HK-2 (cell line): ENCODE data around the gene PRDM16.
A peak's percentile ranks its signal among the peaks of the same experiment; 100 is the strongest.

ENCODE experiments used
- DNase-seq: peaks from one replicate; pipeline ENCODE4 v3.0.0-alpha.2; 2018; ENCODE audit not compliant: unreplicated experiment

Gene PRDM16

GRCh38 chr1:3472906-3473305 lies 403.9 kb downstream of the PRDM16 start:
- no peak for DNase-seq

- DNase-seq: no peak
Measured at GRCh38 chr1:3473381-3473844, 404.4 kb downstream of the PRDM16 start.

GRCh38 chr1:3474016-3474415 lies 405.0 kb downstream of the PRDM16 start:
- DNase-seq: no peak

GRCh38 chr1:3474421-3474820 lies 405.4 kb downstream of the PRDM16 start:
- no peak for DNase-seq

- no peak for DNase-seq
Measured at GRCh38 chr1:3475839-3476573, 407.0 kb downstream of the PRDM16 start.

- no peak for DNase-seq
Measured at GRCh38 chr1:3476666-3477065, 407.7 kb downstream of the PRDM16 start.

- no peak for DNase-seq
Measured at GRCh38 chr1:3477241-3477995, 408.4 kb downstream of the PRDM16 start.

GRCh38 chr1:3478187-3478586 lies 409.2 kb downstream of the PRDM16 start:
- DNase-seq: no peak

- DNase-seq: no peak
Measured at GRCh38 chr1:3479511-3480368, 410.7 kb downstream of the PRDM16 start.

- no peak for DNase-seq
Measured at GRCh38 chr1:3480369-3480719, 411.3 kb downstream of the PRDM16 start.

GRCh38 chr1:3481046-3481445 lies 412.0 kb downstream of the PRDM16 start:
- no peak for DNase-seq

GRCh38 chr1:3481836-3482375 lies 412.9 kb downstream of the PRDM16 start:
- no peak for DNase-seq

GRCh38 chr1:3482378-3482849 lies 413.4 kb downstream of the PRDM16 start:
- DNase-seq: peak; percentile 72

- DNase-seq: no peak
Measured at GRCh38 chr1:3483380-3483779, 414.4 kb downstream of the PRDM16 start.

GRCh38 chr1:3483801-3484444 lies 414.9 kb downstream of the PRDM16 start:
- no peak for DNase-seq

GRCh38 chr1:3485016-3485415 lies 416.0 kb downstream of the PRDM16 start:
- no peak for DNase-seq
